ENCODE data around the gene C19orf33.

The C19orf33 gene

GRCh38 chr19:38288123-38288855 is 15.8 kb upstream of the C19orf33 start:
- TF ChIP-seq CTCF (IDR thresholded peaks at IDR 0.05; ENCODE audit: control insufficient read depth, insufficient read depth, low read depth, low read length, missing control alignments): no peak
- no peak for DNase-seq (ENCODE audit: low read depth)

GRCh38 chr19:38289955-38290354 is 14.1 kb upstream of the C19orf33 start:
- TF ChIP-seq CTCF (IDR thresholded peaks at IDR 0.05; ENCODE audit: control insufficient read depth, insufficient read depth, low read depth, low read length, missing control alignments): no peak
- no peak for DNase-seq (ENCODE audit: low read depth)
- H3K4me3 ChIP-seq (ENCODE audit: control insufficient read depth, low read depth, low read length): no peak overlapping the region

More at GRCh38 chr19:38288123-38288855, 15.8 kb upstream of the C19orf33 start:
- no peak overlapping the region for H3K4me3 ChIP-seq (ENCODE audit: control insufficient read depth, low read depth, low read length)

DNA sequence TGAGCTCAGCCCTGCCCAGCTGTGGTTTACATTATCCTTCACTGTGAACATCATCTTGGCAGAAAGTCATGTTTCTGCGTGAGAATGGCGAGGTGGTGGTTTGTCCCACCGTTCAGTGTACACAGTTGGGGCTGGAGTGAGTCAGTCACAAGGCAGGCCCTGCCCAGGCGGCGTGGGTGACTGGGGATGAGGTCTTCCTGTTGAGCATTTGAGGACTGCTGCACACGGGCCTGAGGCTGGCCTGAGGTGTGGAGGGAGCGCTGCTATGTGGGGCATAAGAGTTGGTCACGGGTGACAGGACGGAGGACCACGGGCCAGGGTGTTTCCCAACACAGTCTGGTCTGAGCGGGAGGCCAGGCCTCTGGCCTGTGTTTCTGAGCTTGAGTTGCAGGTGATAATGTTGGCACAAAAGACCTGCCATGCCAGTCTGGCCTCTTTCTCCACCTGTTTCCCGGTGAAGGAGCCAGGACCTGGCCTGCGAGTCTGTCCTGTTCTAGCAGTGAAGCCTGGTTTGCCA is 13.4 kb upstream of the C19orf33 start:
- no peak overlapping the region for H3K4me3 ChIP-seq (ENCODE audit: control insufficient read depth, low read depth, low read length)
- TF ChIP-seq CTCF (IDR thresholded peaks at IDR 0.05; ENCODE audit: control insufficient read depth, insufficient read depth, low read depth, low read length, missing control alignments): no peak
- DNase-seq (ENCODE audit: low read depth): peak; percentile 74

- no peak for TF ChIP-seq CTCF (IDR thresholded peaks at IDR 0.05; ENCODE audit: control insufficient read depth, insufficient read depth, low read depth, low read length, missing control alignments)
- no peak for DNase-seq (ENCODE audit: low read depth)
- no peak overlapping the region for H3K4me3 ChIP-seq (ENCODE audit: control insufficient read depth, low read depth, low read length)
Observed at GRCh38 chr19:38291855-38292254, 12.2 kb upstream of the C19orf33 start.

DNA sequence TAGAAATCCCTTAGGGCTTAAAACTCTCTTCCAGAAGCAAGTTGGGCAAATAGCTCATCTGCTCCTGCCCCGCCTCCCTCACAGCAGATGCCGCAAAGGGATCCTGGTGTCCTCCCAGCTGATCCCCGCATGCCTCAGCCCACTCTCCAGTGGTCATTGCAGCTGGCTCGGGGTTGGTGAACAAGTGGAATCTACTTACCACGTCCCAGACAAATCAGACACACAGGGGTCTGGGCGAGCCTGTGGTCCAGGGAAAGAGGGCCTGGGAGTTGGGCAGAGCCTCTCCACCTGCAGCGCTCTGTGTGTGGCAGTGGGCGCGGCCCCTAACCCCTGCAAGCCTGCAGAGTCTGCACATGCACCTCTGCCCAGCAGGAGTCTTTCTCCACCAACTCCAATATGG is 10.8 kb upstream of the C19orf33 start:
- no peak for TF ChIP-seq CTCF (IDR thresholded peaks at IDR 0.05; ENCODE audit: control insufficient read depth, insufficient read depth, low read depth, low read length, missing control alignments)
- no peak for DNase-seq (ENCODE audit: low read depth)
- no peak overlapping the region for H3K4me3 ChIP-seq (ENCODE audit: control insufficient read depth, low read depth, low read length)

DNA sequence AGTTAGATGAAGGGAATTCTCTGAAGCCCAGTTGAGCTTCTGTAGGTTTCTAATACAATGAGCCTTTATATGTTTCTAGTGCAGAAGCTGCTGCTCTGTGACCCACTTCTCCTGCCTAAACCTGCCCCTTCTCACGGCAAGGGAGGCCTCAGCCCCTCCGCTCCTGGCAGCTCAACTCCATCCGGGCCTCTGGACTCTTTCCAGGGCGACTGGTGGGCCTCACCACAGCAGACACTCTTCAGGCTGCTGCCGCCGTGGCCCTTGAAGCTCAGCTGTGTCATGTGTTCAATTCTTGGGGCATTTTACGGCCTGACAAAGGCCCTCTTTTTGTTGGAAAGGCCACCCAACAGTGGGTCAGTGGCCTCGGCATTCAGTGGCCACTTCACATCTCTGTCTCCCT is 10.0 kb upstream of the C19orf33 start:
- TF ChIP-seq CTCF (IDR thresholded peaks at IDR 0.05; ENCODE audit: control insufficient read depth, insufficient read depth, low read depth, low read length, missing control alignments): no peak
- no peak for DNase-seq (ENCODE audit: low read depth)
- H3K4me3 ChIP-seq (ENCODE audit: control insufficient read depth, low read depth, low read length): no peak overlapping the region

All from AG09309 (cell line).